ENCODE measurements around the gene TAS2R39.
"Not testable (repeated sequence)": the region's sequence is repeated elsewhere in the genome, so short reads cannot be mapped to it uniquely, and the experiment has no call there.

TAS2R39 gene

DNA sequence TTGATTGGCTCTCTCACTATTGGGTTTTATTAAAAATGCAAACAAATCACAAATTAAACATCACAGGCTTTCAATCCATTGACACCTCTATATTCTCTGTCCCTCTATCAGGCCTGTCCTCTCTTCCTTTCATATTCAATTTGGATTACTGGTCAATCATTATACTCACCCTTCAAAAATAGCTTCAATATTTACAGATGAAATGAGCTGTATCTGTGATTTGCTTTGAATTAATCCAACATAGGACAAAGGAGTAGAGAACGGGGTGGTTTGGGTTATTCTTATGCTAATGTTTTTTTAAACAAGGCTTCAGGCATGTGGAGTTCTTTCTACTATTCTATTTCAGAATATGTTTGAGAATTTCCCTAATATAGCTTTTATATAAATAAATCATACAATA lies 2.3 kb downstream of the TAS2R39 start:
- Histone ChIP-seq H3K36me3 (ENCODE audit: insufficient read depth, low read length) (no peaks in the 10 kb centered on the region), H3K4me3 (ENCODE audit: low read depth in 1 of 2, low read length in 2 of 2) (no peak overlapping the region), H3K4me1 (ENCODE audit: insufficient read depth, low read length) (no peaks in the 10 kb centered on the region), H3K9me3 (ENCODE audit: low read length) (no peaks in the 10 kb centered on the region), H3K27ac (ENCODE audit: low read depth, low read length) (no peak overlapping the region), H3K9ac (ENCODE audit: low read length) (no peak overlapping the region), H3K27me3 (ENCODE audit: control insufficient read depth in 1 of 2, insufficient read depth in 2 of 2, low read length in 2 of 2) (no peaks in the 10 kb centered on the region)

DNA sequence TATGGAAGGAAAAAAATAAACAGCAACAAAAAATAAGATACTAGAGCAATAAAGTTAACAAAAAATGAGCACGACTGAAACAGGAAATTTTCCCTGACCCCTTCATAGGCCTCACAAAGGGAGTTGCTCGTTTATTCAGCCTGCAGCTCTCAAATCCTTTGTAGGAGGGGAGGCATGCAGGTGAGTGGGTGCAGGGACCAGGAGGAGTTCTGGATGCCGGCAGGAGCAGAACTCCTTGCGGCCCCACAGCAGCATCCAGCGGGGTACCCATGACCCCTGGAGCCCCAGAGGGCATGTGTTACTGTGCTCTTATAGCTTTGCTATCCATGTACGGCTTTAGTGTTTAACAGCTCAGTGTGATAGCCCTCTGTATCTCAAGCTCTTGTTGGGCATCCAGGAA lies 5.8 kb downstream of the TAS2R39 start:
- Histone ChIP-seq H3K9me3 (ENCODE audit: low read length) (no peaks in the 10 kb centered on the region), H3K4me3 (ENCODE audit: low read depth in 1 of 2, low read length in 2 of 2) (no peak overlapping the region), H3K36me3 (ENCODE audit: insufficient read depth, low read length) (no peaks in the 10 kb centered on the region), H3K27ac (ENCODE audit: low read depth, low read length) (no peak overlapping the region), H3K9ac (ENCODE audit: low read length) (no peak overlapping the region), H3K27me3 (ENCODE audit: control insufficient read depth in 1 of 2, insufficient read depth in 2 of 2, low read length in 2 of 2) (no peaks in the 10 kb centered on the region), H3K4me1 (ENCODE audit: insufficient read depth, low read length) (no peaks in the 10 kb centered on the region)

DNA sequence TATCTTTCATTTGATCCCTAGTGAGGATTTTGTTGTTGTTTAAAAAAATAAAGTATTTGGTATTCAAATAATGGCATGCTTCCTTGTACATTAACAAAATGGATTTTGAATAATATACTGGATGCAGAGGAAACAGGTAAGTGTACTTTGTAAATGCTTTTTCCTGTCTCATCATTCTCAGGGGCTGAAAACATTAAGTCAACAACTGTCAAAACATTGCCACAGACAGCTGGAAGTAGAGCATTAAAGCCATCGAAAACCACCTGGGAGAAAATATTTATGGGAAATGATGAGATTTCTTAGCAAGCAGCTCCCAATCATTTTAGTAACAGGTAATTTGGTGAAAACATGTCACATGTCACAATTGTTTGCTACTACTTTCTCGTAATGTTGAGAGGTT lies 10.7 kb downstream of the TAS2R39 start:
- Histone ChIP-seq H3K9ac (ENCODE audit: low read length) (no peak overlapping the region), H3K36me3 (ENCODE audit: insufficient read depth, low read length) (no peaks in the 10 kb centered on the region), H3K4me1 (ENCODE audit: insufficient read depth, low read length) (no peaks in the 10 kb centered on the region), H3K4me3 (ENCODE audit: low read depth in 1 of 2, low read length in 2 of 2) (no peak overlapping the region), H3K27me3 (ENCODE audit: control insufficient read depth in 1 of 2, insufficient read depth in 2 of 2, low read length in 2 of 2) (no peaks in the 10 kb centered on the region), H3K9me3 (ENCODE audit: low read length) (peaks cover 6% of the 10 kb centered on the region), H3K27ac (ENCODE audit: low read depth, low read length) (no peak overlapping the region)

DNA sequence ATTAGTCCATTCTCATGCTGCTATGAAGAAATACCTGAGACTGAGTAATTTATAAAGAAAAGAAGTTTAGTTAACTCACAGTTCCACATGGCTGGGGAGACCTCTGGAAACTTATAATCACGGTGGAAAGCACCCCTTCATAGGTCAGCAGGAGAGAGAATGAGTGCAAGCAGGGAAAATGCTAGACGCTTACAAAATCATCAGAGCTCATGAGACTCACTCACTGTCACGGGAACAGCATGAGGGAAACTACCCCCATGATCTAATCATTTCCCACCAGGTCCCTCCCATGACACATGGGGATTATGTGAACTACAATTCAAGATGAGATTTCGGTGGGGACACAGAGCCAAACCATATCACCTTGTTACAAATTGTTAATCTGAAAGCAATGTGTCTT lies 15.8 kb downstream of the TAS2R39 start:
- H3K4me1 ChIP-seq (ENCODE audit: insufficient read depth, low read length), result no peaks in the 10 kb centered on the region
- no peak overlapping the region for H3K4me3 ChIP-seq (ENCODE audit: low read depth in 1 of 2, low read length in 2 of 2)
- H3K9me3 ChIP-seq (ENCODE audit: low read length), result peaks cover 6% of the 10 kb centered on the region
- no peak overlapping the region for H3K9ac ChIP-seq (ENCODE audit: low read length)
- H3K27ac ChIP-seq (ENCODE audit: low read depth, low read length), result no peak overlapping the region
- H3K27me3 ChIP-seq (ENCODE audit: control insufficient read depth in 1 of 2, insufficient read depth in 2 of 2, low read length in 2 of 2), result no peaks in the 10 kb centered on the region
- H3K36me3 ChIP-seq (ENCODE audit: insufficient read depth, low read length), result no peaks in the 10 kb centered on the region

DNA sequence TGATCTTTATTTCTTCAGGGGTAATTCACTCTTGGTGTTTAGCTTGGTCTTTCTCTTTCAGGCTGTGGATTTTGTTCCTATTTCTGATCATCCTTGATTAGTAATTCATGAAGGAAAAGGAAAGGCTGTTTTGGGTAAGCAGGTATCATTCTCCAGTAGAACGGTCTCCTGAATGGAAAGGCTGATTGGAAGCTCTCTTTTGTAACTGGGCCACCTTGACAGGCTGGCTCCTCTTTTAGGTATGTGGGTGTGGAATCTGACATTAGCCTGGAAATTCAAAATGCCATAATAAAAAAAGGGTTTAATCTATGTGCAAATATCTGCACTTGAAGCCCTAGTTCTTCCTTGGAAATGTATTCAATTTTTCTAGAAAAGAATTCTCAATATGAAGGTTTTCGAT lies 18.9 kb downstream of the TAS2R39 start:
- Histone ChIP-seq H3K4me1 (ENCODE audit: insufficient read depth, low read length) (no peaks in the 10 kb centered on the region), H3K36me3 (ENCODE audit: insufficient read depth, low read length) (no peaks in the 10 kb centered on the region), H3K27ac (ENCODE audit: low read depth, low read length) (no peak overlapping the region), H3K9me3 (ENCODE audit: low read length) (peaks cover 2% of the 10 kb centered on the region), H3K4me3 (ENCODE audit: low read depth in 1 of 2, low read length in 2 of 2) (no peak overlapping the region), H3K27me3 (ENCODE audit: control insufficient read depth in 1 of 2, insufficient read depth in 2 of 2, low read length in 2 of 2) (no peaks in the 10 kb centered on the region), H3K9ac (ENCODE audit: low read length) (no peak overlapping the region)

DNA sequence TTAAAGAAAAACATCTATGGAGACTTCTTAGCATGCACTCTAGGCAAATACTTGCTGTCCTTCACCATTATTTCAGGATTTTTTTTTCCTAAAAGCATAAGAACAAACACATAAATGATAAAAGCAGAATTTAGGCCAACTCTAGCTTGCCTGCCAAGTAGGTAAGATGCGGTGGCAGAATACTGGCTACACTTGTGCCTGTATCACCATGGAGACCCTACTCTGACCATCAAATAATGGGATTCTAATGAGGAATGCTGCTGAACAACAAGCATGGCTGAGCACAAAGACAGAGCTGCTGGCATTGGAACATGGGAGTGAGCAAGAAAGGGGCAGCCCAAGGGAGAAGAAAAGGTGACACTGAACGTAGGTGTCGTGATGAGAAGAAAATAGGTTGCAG lies 20.2 kb downstream of the TAS2R39 start:
- Histone ChIP-seq H3K27me3 (ENCODE audit: control insufficient read depth in 1 of 2, insufficient read depth in 2 of 2, low read length in 2 of 2) (no peaks in the 10 kb centered on the region), H3K9ac (ENCODE audit: low read length) (no peak overlapping the region), H3K4me3 (ENCODE audit: low read depth in 1 of 2, low read length in 2 of 2) (no peak overlapping the region), H3K4me1 (ENCODE audit: insufficient read depth, low read length) (no peaks in the 10 kb centered on the region), H3K9me3 (ENCODE audit: low read length) (no peaks in the 10 kb centered on the region), H3K27ac (ENCODE audit: low read depth, low read length) (no peak overlapping the region), H3K36me3 (ENCODE audit: insufficient read depth, low read length) (no peaks in the 10 kb centered on the region)

DNA sequence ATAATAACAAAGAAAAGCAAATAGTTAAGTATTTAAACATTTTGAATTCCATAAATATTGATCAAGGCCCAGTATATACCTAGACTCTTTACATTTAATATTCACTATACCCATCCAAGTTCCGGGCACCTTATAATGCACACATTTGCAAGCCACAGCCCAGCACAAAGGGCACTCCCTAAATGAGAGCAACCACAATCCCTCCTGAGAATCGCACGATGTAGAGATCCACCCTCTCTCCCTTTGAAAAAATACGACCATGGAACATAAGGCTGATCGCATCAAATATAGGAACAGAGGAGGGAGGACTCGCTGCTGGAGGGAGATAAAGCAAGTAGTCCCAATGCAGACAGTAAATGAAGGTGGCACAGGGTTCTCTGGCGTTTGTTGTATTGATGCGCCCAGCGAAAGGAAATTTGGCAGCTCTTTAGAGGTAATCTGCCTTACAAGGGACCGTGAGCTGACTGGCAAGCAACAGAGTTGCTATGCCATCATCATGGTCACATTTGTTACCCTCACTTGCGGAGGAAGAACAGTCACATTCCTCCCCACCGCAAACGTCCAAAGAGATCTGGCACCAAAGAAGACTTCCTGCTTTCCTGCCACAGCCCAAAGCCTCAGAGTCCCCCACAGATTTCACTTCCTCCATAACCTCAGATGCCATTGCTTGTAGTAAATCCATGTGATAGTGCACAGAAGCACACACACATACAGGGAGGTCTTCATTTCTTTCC lies 22.5 kb downstream of the TAS2R39 start:
- Histone ChIP-seq H3K36me3 (ENCODE audit: insufficient read depth, low read length) (no peaks in the 10 kb centered on the region), H3K9ac (ENCODE audit: low read length) (no peak overlapping the region), H3K4me1 (ENCODE audit: insufficient read depth, low read length) (no peaks in the 10 kb centered on the region), H3K4me3 (ENCODE audit: low read depth in 1 of 2, low read length in 2 of 2) (peak overlapping the region in 1 of 2 donors; percentile 20), H3K27ac (ENCODE audit: low read depth, low read length) (no peak overlapping the region), H3K27me3 (ENCODE audit: control insufficient read depth in 1 of 2, insufficient read depth in 2 of 2, low read length in 2 of 2) (no peaks in the 10 kb centered on the region), H3K9me3 (ENCODE audit: low read length) (no peaks in the 10 kb centered on the region)

DNA sequence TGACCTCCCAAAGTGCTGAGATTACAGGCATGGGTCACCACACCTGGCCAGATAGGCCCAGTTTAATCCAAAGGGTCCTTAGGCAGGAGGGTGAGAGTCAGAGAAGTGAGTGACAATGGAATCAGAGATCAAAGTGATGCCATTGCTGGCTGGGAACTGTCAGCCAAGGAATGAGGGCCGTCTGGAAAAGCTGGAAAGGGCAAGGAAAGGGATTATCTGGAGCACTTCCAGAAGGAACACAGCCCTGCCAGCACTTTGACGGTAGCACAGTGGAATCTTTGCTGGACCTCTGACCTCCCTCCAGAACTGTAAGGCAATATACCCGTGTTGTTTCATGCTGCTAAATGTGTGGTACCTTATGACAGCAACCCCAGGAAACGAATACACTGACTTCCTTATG lies 27.3 kb downstream of the TAS2R39 start:
- H3K36me3 ChIP-seq (ENCODE audit: insufficient read depth, low read length), result no peaks in the 10 kb centered on the region
- H3K4me3 ChIP-seq (ENCODE audit: low read depth in 1 of 2, low read length in 2 of 2), result no peak overlapping the region
- H3K4me1 ChIP-seq (ENCODE audit: insufficient read depth, low read length), result no peaks in the 10 kb centered on the region
- H3K9ac ChIP-seq (ENCODE audit: low read length), result no peak overlapping the region
- no peaks in the 10 kb centered on the region for H3K9me3 ChIP-seq (ENCODE audit: low read length)
- H3K27ac ChIP-seq (ENCODE audit: low read depth, low read length), result no peak overlapping the region
- no peaks in the 10 kb centered on the region for H3K27me3 ChIP-seq (ENCODE audit: control insufficient read depth in 1 of 2, insufficient read depth in 2 of 2, low read length in 2 of 2)

DNA sequence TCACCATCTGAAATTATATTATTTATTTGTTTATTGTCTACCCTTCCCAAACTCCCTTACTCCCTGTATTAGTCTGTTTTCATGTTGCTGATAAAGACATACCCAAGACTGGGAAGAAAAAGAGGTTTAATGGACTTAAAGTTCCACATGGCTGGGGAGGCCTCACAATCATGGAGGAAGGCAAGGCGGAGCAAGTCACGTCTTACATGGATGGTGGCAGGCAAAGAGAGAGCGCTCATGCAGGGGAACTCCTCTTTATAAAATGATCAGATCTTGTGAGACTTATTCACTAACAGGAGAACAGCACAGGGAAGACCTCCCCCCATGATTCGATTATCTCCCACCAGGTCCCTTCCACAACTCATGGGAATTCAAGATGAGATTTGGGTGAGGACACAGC lies 30.3 kb downstream of the TAS2R39 start:
- not testable (repeated sequence) for H3K9me3 ChIP-seq (ENCODE audit: low read length); H3K36me3 ChIP-seq (ENCODE audit: insufficient read depth, low read length); H3K9ac ChIP-seq (ENCODE audit: low read length); H3K27ac ChIP-seq (ENCODE audit: low read depth, low read length); H3K4me1 ChIP-seq (ENCODE audit: insufficient read depth, low read length); H3K27me3 ChIP-seq (ENCODE audit: control insufficient read depth in 1 of 2, insufficient read depth in 2 of 2, low read length in 2 of 2); H3K4me3 ChIP-seq (ENCODE audit: low read depth in 1 of 2, low read length in 2 of 2)

DNA sequence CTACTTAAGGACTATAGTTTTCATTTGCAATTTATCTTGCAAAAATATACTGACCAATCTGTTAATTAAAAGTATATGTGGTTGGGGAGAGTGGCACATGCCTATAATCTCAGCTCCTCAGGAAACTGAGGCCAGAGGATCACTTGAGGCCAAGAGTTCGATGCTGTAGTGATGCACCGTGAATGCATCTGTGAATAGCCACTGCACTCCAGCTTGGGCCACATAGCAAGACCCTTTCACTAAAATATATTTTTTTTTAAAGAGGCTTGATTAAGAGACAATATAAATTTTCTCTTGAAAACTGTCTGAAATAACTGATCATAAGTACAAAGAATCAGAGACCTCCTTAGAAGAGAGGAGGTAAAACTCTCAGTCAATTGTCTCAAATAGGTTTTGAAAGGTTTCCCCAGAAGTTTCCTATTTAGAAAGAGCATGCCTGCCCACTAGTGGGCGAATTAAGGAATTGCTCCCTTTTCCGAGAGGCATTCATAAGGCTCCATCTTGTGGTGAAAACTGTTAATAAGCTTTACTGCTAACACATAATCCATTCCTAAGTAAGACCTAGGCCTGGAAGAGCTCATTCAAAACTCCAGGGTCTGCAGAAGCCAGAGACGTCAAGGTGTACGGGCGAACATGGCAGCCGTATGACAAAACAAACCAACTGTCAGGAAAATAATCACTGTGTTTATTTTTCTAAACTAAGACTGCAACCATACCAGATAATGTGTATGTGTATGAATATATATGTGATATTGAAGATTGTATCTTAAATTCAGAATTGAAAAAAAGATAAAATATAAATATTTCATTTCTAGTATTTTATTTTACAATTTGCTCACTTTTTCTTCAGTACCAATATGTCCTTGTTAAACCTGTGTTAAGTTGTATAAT lies 31.8 kb downstream of the TAS2R39 start:
- H3K27me3 ChIP-seq (ENCODE audit: control insufficient read depth in 1 of 2, insufficient read depth in 2 of 2, low read length in 2 of 2), result no peaks in the 10 kb centered on the region
- no peaks in the 10 kb centered on the region for H3K4me1 ChIP-seq (ENCODE audit: insufficient read depth, low read length)
- no peak overlapping the region for H3K9ac ChIP-seq (ENCODE audit: low read length)
- no peak overlapping the region for H3K4me3 ChIP-seq (ENCODE audit: low read depth in 1 of 2, low read length in 2 of 2)
- no peaks in the 10 kb centered on the region for H3K9me3 ChIP-seq (ENCODE audit: low read length)
- H3K27ac ChIP-seq (ENCODE audit: low read depth, low read length), result no peak overlapping the region
- no peaks in the 10 kb centered on the region for H3K36me3 ChIP-seq (ENCODE audit: insufficient read depth, low read length)

DNA sequence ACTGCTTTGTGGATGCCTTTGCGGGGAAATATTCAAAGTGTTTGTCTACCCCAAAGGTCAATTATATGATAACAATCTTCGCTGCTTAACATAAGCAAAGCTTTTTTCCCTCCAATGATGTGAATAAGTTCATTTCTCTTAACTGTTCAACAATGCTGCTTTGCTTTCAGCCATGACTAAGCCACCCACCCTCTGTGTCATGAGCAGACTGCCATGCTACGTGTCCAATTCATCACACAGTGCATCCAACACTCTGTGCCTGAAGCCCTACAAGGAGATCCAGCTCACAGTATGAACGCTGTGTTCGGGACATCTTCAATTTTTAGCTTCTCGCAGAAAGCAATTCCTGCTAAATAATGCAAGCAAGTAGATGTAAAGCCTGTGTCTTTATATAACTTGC lies 32.9 kb downstream of the TAS2R39 start:
- H3K9me3 ChIP-seq (ENCODE audit: low read length), result no peaks in the 10 kb centered on the region
- no peaks in the 10 kb centered on the region for H3K36me3 ChIP-seq (ENCODE audit: insufficient read depth, low read length)
- no peaks in the 10 kb centered on the region for H3K27me3 ChIP-seq (ENCODE audit: control insufficient read depth in 1 of 2, insufficient read depth in 2 of 2, low read length in 2 of 2)
- H3K27ac ChIP-seq (ENCODE audit: low read depth, low read length), result no peak overlapping the region
- H3K4me1 ChIP-seq (ENCODE audit: insufficient read depth, low read length), result no peaks in the 10 kb centered on the region
- H3K4me3 ChIP-seq (ENCODE audit: low read depth in 1 of 2, low read length in 2 of 2), result no peak overlapping the region
- H3K9ac ChIP-seq (ENCODE audit: low read length), result no peak overlapping the region

DNA sequence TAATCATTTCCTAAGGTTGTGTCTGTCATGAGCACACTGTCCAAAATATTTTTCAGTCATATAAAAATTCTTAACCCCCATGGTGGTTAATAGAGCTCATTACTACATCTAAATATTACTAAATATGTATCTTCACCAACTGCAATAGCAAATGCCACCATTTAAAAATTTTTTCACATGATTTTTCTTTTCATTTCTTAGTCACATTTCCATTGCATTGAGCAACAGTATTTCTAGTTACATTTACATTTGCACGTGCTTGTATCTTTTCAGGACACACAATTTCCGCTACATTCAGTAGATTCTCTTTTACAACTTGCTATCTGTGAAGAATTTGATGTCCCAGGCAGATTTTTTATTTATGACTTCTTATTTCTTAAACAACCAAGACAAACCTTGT lies 33.5 kb downstream of the TAS2R39 start:
- H3K9me3 ChIP-seq (ENCODE audit: low read length), result no peaks in the 10 kb centered on the region
- no peak overlapping the region for H3K27ac ChIP-seq (ENCODE audit: low read depth, low read length)
- no peak overlapping the region for H3K4me3 ChIP-seq (ENCODE audit: low read depth in 1 of 2, low read length in 2 of 2)
- no peaks in the 10 kb centered on the region for H3K4me1 ChIP-seq (ENCODE audit: insufficient read depth, low read length)
- H3K36me3 ChIP-seq (ENCODE audit: insufficient read depth, low read length), result no peaks in the 10 kb centered on the region
- H3K27me3 ChIP-seq (ENCODE audit: control insufficient read depth in 1 of 2, insufficient read depth in 2 of 2, low read length in 2 of 2), result no peaks in the 10 kb centered on the region
- H3K9ac ChIP-seq (ENCODE audit: low read length), result no peak overlapping the region
